ENCODE results near the gene CARS1. TPM values are rescaled to one million over a fixed set of nuclear protein-coding genes. Genes with fewer than 3 reads are reported as not detected.

The CARS1 gene
- total RNA-seq, 1 donor from 2014 or later: 17.2 TPM

DNA sequence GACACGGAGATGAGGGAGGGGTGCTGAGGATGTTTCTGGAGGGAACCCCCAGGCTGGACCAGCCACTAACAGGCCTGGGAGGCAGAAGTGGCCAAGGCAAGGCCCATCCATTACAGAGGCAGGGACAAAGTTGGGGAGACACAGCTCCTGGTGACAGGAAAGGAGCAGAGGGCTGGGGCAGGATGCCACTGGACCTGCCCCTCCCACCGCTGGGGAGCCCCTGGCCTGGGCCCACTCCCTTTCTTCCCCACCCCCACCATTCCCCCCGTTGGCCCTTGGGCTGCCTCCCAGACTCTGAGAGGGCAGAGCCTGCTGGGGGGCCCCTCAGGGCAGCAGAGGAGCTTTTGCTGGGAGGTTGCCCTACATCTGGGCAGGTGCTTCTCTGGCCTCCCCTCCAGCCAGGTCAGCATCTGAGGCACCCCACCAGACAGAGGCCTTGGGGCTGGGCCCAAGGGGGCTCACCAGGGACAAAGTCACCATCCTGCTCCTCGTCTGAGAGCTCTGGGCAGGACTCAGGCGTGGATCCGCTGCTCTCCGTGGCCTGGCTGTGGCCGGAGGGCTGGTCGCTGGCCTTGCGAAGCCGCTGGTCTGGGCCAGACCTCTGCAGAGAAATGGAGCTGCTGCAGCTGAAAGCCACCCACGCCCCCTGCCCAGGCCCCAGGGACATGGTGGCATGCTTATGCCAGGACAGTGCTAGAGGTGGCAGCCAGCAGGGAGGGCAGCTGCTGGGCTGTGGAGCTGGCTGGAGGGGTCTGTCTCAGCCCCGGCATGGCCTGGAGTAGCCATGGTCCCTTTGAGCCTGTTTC is 33.1 kb upstream of the CARS1 start:
- no peaks in the 10 kb centered on the region for H3K27me3 ChIP-seq
- DNase-seq (ENCODE audit: low spot score): no peak
- peaks cover 4% of the 10 kb centered on the region for H3K36me3 Mint-ChIP-seq

DNA sequence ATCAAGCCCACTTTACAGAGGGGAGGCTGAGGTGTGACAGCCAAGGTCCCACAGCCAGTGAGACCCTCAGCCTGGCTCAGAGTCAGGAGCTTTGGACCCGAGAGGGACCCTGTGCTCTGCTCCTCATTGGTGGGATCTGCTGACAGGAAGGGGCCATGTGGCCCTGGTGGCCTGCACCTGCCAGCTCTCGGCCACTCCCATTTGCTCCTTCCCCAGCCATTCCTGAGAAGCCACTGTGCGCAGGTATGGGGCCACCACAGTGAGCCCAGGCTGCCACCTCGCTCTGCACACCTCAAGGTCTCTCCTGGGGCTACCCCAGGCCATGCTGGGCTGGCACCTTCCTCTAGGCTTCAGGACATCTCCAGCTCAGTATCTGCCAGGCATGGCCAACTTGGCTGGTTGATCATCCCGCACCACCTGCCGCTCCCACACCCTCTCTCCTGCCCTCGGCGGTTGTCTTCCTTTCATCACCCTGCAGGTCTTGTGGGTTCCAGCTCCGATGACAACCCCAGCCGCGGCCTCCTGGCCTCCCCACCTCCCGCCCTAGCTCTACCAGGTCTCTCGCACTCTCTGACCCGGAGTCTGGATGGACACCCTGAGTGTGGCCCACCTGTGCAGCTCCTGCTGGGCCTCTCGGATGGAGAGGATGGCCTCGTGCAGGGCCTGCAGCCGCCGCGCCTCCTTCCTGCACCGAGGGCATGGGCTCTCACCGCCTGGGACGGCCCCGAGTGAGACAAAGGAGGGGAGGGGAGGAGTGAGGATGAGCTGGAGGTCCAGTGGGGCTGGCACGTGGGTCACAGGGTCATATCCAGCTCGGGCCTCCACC is 32.2 kb upstream of the CARS1 start:
- H3F3A ChIP-seq (ENCODE audit: low read depth): no peaks in the 10 kb centered on the region
- Mint-ChIP-seq H3K4me3 (no peak overlapping the region), H3K4me1 (peaks cover 5% of the 10 kb centered on the region), H3K36me3 (no peaks in the 10 kb centered on the region), H3K27ac (no peak overlapping the region), H3K9me3 (no peaks in the 10 kb centered on the region), H3K27me3 (ENCODE audit: insufficient read depth, low read depth) (peaks cover 13% of the 10 kb centered on the region)
- H3K36me3 ChIP-seq: no peaks in the 10 kb centered on the region
- no peak for DNase-seq (ENCODE audit: low spot score)
- H3K79me2 ChIP-seq (ENCODE audit: low read depth): no peaks in the 10 kb centered on the region
- H3K27ac ChIP-seq: no peak overlapping the region
- no peaks in the 10 kb centered on the region for H3K9me3 ChIP-seq (ENCODE audit: low read depth)
- no peak overlapping the region for H3K4me3 ChIP-seq
- no peak overlapping the region for H3K4me2 ChIP-seq
- H3K9ac ChIP-seq: no peak overlapping the region
- H2AFZ ChIP-seq (replicated peaks): no peak overlapping the region
- TF ChIP-seq, protein P1, sequence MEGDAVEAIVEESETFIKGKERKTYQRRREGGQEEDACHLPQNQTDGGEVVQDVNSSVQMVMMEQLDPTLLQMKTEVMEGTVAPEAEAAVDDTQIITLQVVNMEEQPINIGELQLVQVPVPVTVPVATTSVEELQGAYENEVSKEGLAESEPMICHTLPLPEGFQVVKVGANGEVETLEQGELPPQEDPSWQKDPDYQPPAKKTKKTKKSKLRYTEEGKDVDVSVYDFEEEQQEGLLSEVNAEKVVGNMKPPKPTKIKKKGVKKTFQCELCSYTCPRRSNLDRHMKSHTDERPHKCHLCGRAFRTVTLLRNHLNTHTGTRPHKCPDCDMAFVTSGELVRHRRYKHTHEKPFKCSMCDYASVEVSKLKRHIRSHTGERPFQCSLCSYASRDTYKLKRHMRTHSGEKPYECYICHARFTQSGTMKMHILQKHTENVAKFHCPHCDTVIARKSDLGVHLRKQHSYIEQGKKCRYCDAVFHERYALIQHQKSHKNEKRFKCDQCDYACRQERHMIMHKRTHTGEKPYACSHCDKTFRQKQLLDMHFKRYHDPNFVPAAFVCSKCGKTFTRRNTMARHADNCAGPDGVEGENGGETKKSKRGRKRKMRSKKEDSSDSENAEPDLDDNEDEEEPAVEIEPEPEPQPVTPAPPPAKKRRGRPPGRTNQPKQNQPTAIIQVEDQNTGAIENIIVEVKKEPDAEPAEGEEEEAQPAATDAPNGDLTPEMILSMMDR (IDR thresholded peaks at IDR 0.05): no peak
- TF ChIP-seq EZH2phosphoT487 (IDR thresholded peaks at IDR 0.05): no peak
- TF ChIP-seq EZH2 (IDR thresholded peaks at IDR 0.05): no peak
- no peaks in the 10 kb centered on the region for H4K20me1 ChIP-seq (ENCODE audit: low read depth)
- no peaks in the 10 kb centered on the region for H3K27me3 ChIP-seq
- H3K4me1 ChIP-seq: no peaks in the 10 kb centered on the region

More for the DNA sequence above, 33.1 kb upstream of the CARS1 start:
- Histone ChIP-seq H3F3A (ENCODE audit: low read depth) (no peaks in the 10 kb centered on the region), H3K4me2 (no peak overlapping the region), H3K4me1 (peaks cover 1% of the 10 kb centered on the region), H2AFZ (replicated peaks) (no peak overlapping the region), H4K20me1 (ENCODE audit: low read depth) (no peaks in the 10 kb centered on the region), H3K9me3 (ENCODE audit: low read depth) (no peaks in the 10 kb centered on the region), H3K4me3 (no peak overlapping the region), H3K79me2 (ENCODE audit: low read depth) (no peaks in the 10 kb centered on the region), H3K36me3 (no peaks in the 10 kb centered on the region), H3K9ac (no peak overlapping the region), H3K27ac (no peak overlapping the region)
- Mint-ChIP-seq H3K4me3 (no peak overlapping the region), H3K27me3 (ENCODE audit: insufficient read depth, low read depth) (peaks cover 13% of the 10 kb centered on the region), H3K9me3 (no peaks in the 10 kb centered on the region), H3K4me1 (peaks cover 11% of the 10 kb centered on the region), H3K27ac (no peak overlapping the region)
- no peak for TF ChIP-seq EZH2 (IDR thresholded peaks at IDR 0.05)
- TF ChIP-seq, protein P1 (IDR thresholded peaks at IDR 0.05): no peak
- no peak for TF ChIP-seq EZH2phosphoT487 (IDR thresholded peaks at IDR 0.05)

DNA sequence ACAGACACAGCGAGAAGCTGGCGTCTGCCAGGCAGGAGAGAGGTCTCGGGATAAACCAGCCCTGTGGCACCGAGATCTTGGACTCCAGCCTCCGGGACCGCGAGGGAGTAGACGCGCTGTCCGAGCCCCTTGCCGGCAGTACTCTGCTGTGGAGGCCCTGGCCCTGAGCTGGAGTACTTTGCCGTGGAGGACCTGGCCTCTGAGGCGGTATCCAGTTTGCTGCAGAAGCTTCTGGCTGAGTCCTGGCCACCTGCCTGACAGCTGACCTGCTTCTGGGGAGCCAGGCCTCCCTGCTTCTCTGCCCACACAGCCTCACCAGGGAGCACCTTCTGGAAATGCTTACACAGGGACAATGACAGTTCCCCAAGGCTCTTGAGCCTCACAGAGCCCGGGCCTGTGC is 31.6 kb upstream of the CARS1 start:
- no peak overlapping the region for H3K4me2 ChIP-seq
- no peaks in the 10 kb centered on the region for H3K4me1 ChIP-seq
- H3K27me3 ChIP-seq: no peaks in the 10 kb centered on the region
- no peak overlapping the region for H3K27ac ChIP-seq
- H3K27ac Mint-ChIP-seq: no peak overlapping the region
- H3K36me3 ChIP-seq: no peaks in the 10 kb centered on the region
- H2AFZ ChIP-seq (replicated peaks): no peak overlapping the region
- no peak overlapping the region for H3K9ac ChIP-seq
- no peaks in the 10 kb centered on the region for H3K36me3 Mint-ChIP-seq
- no peaks in the 10 kb centered on the region for H3K9me3 Mint-ChIP-seq
- H3K27me3 Mint-ChIP-seq (ENCODE audit: insufficient read depth, low read depth): peaks cover 13% of the 10 kb centered on the region
- TF ChIP-seq, protein P1 (IDR thresholded peaks at IDR 0.05): no peak
- TF ChIP-seq EZH2 (IDR thresholded peaks at IDR 0.05): no peak
- no peak for TF ChIP-seq EZH2phosphoT487 (IDR thresholded peaks at IDR 0.05)
- no peaks in the 10 kb centered on the region for H3F3A ChIP-seq (ENCODE audit: low read depth)
- no peak overlapping the region for H3K4me3 ChIP-seq
- no peaks in the 10 kb centered on the region for H3K9me3 ChIP-seq (ENCODE audit: low read depth)
- H3K79me2 ChIP-seq (ENCODE audit: low read depth): no peaks in the 10 kb centered on the region
- peaks cover 5% of the 10 kb centered on the region for H3K4me1 Mint-ChIP-seq
- no peaks in the 10 kb centered on the region for H4K20me1 ChIP-seq (ENCODE audit: low read depth)
- no peak overlapping the region for H3K4me3 Mint-ChIP-seq
- DNase-seq (ENCODE audit: low spot score): no peak

All from neural progenitor cell (in vitro differentiated cells).